H1 (cell line): ENCODE data around the gene VGLL1. TPM values are rescaled to one million over a fixed set of nuclear protein-coding genes. Genes with fewer than 3 reads are reported as not detected.

Experiments used
- CTCF ChIA-PET: fragments of 300-600 bp; sonication (Branson Sonifier 250); formaldehyde crosslinking; loops from one replicate; lab custom pipeline; 2021; ENCODE audit not compliant: partially characterized antibody; lab: Charles Lee
- POLR2A ChIA-PET: fragments of 300-600 bp; sonication (Branson Sonifier 250); formaldehyde crosslinking; loops from one replicate; lab custom pipeline; 2021; ENCODE audit warnings: inconsistent platforms; ENCODE audit not compliant: partially characterized antibody; lab: Charles Lee
- DNase-seq, 2 experiments: peaks; one replicate each; pipeline versions ENCODE4 v3.0.0 to v3.0.0-alpha.2; 2010 to 2022; ENCODE audit warnings: low spot score in 2 of 2, low read depth in 1 of 2, mixed read lengths in 1 of 2
- FAIRE-seq: peaks from 2 replicates; lab custom pipeline; 2011; peaks lifted over from hg19 to GRCh38; lab: Jason Lieb, UNC
- H2AFZ ChIP-seq: 2 replicates; pipeline ENCODE4 v1.8.1; 2012; ENCODE audit warnings: low read length, inconsistent platforms
- H2AK5ac ChIP-seq: 2 replicates; pipeline ENCODE4 v1.6.1; 2013; ENCODE audit warnings: low read depth, low read length
- H2BK120ac ChIP-seq: replicated peaks from 2 replicates; pipeline ENCODE3; 2013; ENCODE audit warnings: low read depth, low read length, inconsistent platforms
- H2BK12ac ChIP-seq: 2 replicates; pipeline ENCODE4 v1.6.1; 2013; ENCODE audit warnings: low read depth, low read length
- H2BK15ac ChIP-seq: 2 replicates; pipeline ENCODE4 v1.6.1; 2013; ENCODE audit warnings: low read length
- H2BK20ac ChIP-seq: 2 replicates; pipeline ENCODE4 v1.6.1; 2013; ENCODE audit warnings: low read length
- H2BK5ac ChIP-seq: 2 replicates; pipeline ENCODE4 v1.6.1; 2013; ENCODE audit warnings: low read depth, low read length
- H3K14ac ChIP-seq: 2 replicates; pipeline ENCODE4 v1.6.1; 2013; ENCODE audit warnings: inconsistent platforms; ENCODE audit not compliant: insufficient read length
- H3K18ac ChIP-seq: 2 replicates; pipeline ENCODE4 v1.6.1; 2013; ENCODE audit warnings: low read length; ENCODE audit errors: extremely low read depth
- H3K23ac ChIP-seq: 2 replicates; pipeline ENCODE4 v1.6.1; 2013; ENCODE audit warnings: inconsistent platforms; ENCODE audit not compliant: insufficient read length
- H3K23me2 ChIP-seq: 2 replicates; pipeline ENCODE4 v1.6.1; 2013; ENCODE audit warnings: low read depth, low read length
- H3K27ac ChIP-seq: 2 replicates; pipeline ENCODE4 v1.6.1; 2011; ENCODE audit warnings: low read depth, low read length, inconsistent platforms
- H3K27me3 ChIP-seq, 4 experiments: replicated peaks in 1 of 4; 1 replicate in 1 of 4; 2 replicates in 3 of 4; pipeline versions ENCODE4 v1.6.1 to v1.8.1; 2011 to 2013; ENCODE audit warnings: low read length in 3 of 4, mild to moderate bottlenecking in 3 of 4, inconsistent platforms in 2 of 4, mixed read lengths in 2 of 4, moderate library complexity in 1 of 4; ENCODE audit not compliant: control insufficient read depth in 3 of 4, insufficient read depth in 3 of 4; ENCODE audit errors: extremely low read depth in 1 of 4
- H3K36me3 ChIP-seq, 4 experiments: 2 replicates each; pipeline versions ENCODE4 v1.6.1 to v1.8.1; 2011 to 2013; ENCODE audit warnings: mild to moderate bottlenecking in 4 of 4, low read length in 3 of 4, moderate library complexity in 2 of 4, control low read depth in 1 of 4, inconsistent platforms in 1 of 4; ENCODE audit not compliant: insufficient read depth in 4 of 4, control insufficient read depth in 2 of 4
- H3K4ac ChIP-seq: replicated peaks from 2 replicates; pipeline ENCODE3; 2013; ENCODE audit warnings: low read length, low read depth, mixed read lengths, inconsistent platforms; ENCODE audit not compliant: insufficient read length
- H3K4me1 ChIP-seq, 4 experiments: replicated peaks in 1 of 4; 1 replicate in 1 of 4; 2 replicates in 3 of 4; pipeline versions ENCODE4 v1.6.1 to v1.8.1; 2011 to 2013; ENCODE audit warnings: low read length in 3 of 4, inconsistent platforms in 2 of 4, mixed read lengths in 1 of 4; ENCODE audit not compliant: insufficient read depth in 4 of 4, control insufficient read depth in 3 of 4
- H3K4me2 ChIP-seq, 2 experiments: 2 replicates each; pipeline versions ENCODE4 v1.6.1 to v1.8.1; 2011 to 2013; ENCODE audit warnings: low read depth in 2 of 2, low read length in 2 of 2, control low read depth in 1 of 2, inconsistent platforms in 1 of 2, mild to moderate bottlenecking in 1 of 2; ENCODE audit not compliant: insufficient read depth in 1 of 2
- H3K4me3 ChIP-seq, 4 experiments: fragments of 200-600, 300-600 bp in 1 of 4; sonication (generic), shearing (Covaris generic), sonication (Bioruptor Twin) in 1 of 4; 2 replicates each; pipeline versions ENCODE4 v1.5.1 to v1.8.1; 2011 to 2016; ENCODE audit warnings: low read length in 4 of 4, low read depth in 3 of 4, control low read depth in 2 of 4, inconsistent platforms in 2 of 4, mild to moderate bottlenecking in 2 of 4, mixed read lengths in 1 of 4, moderate library complexity in 1 of 4; ENCODE audit not compliant: insufficient read depth in 2 of 4; ENCODE audit errors: extremely low read depth in 1 of 4
- H3K56ac ChIP-seq: replicated peaks from 2 replicates; pipeline ENCODE3; 2013; ENCODE audit warnings: low read depth, mild to moderate bottlenecking, mixed read lengths, low read length, inconsistent platforms; ENCODE audit not compliant: insufficient read length
- H3K79me1 ChIP-seq: 2 replicates; pipeline ENCODE4 v1.6.1; 2013; ENCODE audit warnings: low read depth, low read length, control low read depth
- H3K79me2 ChIP-seq, 2 experiments: 2 replicates each; pipeline versions ENCODE4 v1.6.1 to v1.8.1; 2012 to 2013; ENCODE audit warnings: low read length in 2 of 2, mild to moderate bottlenecking in 2 of 2, inconsistent platforms in 1 of 2; ENCODE audit not compliant: insufficient read depth in 2 of 2, control insufficient read depth in 1 of 2
- H3K9ac ChIP-seq, 4 experiments: replicated peaks in 1 of 4; 1 replicate in 1 of 4; 2 replicates in 3 of 4; pipeline versions ENCODE4 v1.6.1 to v1.8.1; 2011 to 2013; ENCODE audit warnings: low read depth in 3 of 4, low read length in 3 of 4, control low read depth in 2 of 4, mild to moderate bottlenecking in 2 of 4, moderate library complexity in 2 of 4, inconsistent platforms in 1 of 4; ENCODE audit errors: extremely low read depth in 1 of 4
- H3K9me3 ChIP-seq, 2 experiments: 2 replicates each; pipeline versions ENCODE4 v1.6.1 to v1.8.1; 2012 to 2013; ENCODE audit warnings: mild to moderate bottlenecking in 2 of 2, moderate library complexity in 2 of 2, control low read depth in 1 of 2, inconsistent platforms in 1 of 2, low read depth in 1 of 2, low read length in 1 of 2, mixed read lengths in 1 of 2; ENCODE audit not compliant: insufficient read depth in 2 of 2
- H4K20me1 ChIP-seq, 2 experiments: replicated peaks in 1 of 2; 2 replicates each; pipeline versions ENCODE3 to v1.8.1; 2011 to 2013; ENCODE audit warnings: inconsistent platforms in 2 of 2, low read length in 2 of 2, mild to moderate bottlenecking in 1 of 2; ENCODE audit not compliant: insufficient read depth in 2 of 2, control insufficient read depth in 1 of 2
- H4K5ac ChIP-seq: 2 replicates; pipeline ENCODE4 v1.6.1; 2013; ENCODE audit warnings: low read length, low read depth, mixed read lengths, inconsistent platforms; ENCODE audit not compliant: insufficient read length
- H4K8ac ChIP-seq: 2 replicates; pipeline ENCODE4 v1.8.0; 2013; ENCODE audit warnings: mild to moderate bottlenecking, moderate library complexity, low read length, inconsistent platforms; ENCODE audit not compliant: insufficient read depth; ENCODE audit errors: extremely low read depth
- H4K91ac ChIP-seq: replicated peaks from 2 replicates; pipeline ENCODE3; 2013; ENCODE audit warnings: low read length, mixed read lengths, inconsistent platforms; ENCODE audit not compliant: insufficient read length
- KDM1A ChIP-seq: fragments of 200-600, 300-600 bp; sonication (generic); IDR thresholded peaks from 2 replicates; pipeline ENCODE4 v1.7.1; 2016; ENCODE audit warnings: mild to moderate bottlenecking, low read length, borderline replicate concordance
- MAFK ChIP-seq: IDR thresholded peaks from 2 replicates; pipeline ENCODE4 v1.6.1; 2012; ENCODE audit warnings: low read depth, mild to moderate bottlenecking, improper control_type of control experiment, low read length
- MAX ChIP-seq: IDR thresholded peaks from 2 replicates; pipeline ENCODE4 v1.6.1; 2012; ENCODE audit warnings: inconsistent platforms
- NRF1 ChIP-seq: IDR thresholded peaks from 2 replicates; pipeline ENCODE4 v1.6.1; 2011; ENCODE audit warnings: mild to moderate bottlenecking, low read depth, low read length, improper control_type of control experiment
- RAD21 ChIP-seq, 2 experiments: IDR thresholded peaks in 1 of 2; conservative IDR thresholded peaks in 1 of 2; 2 replicates each; pipeline ENCODE4 v1.6.1; 2011; ENCODE audit warnings: low read depth in 2 of 2, low read length in 2 of 2, improper control_type of control experiment in 1 of 2, inconsistent platforms in 1 of 2, mild to moderate bottlenecking in 1 of 2, moderate library complexity in 1 of 2
- SUZ12 ChIP-seq: fragments of 200-600 bp; sonication (generic); IDR thresholded peaks from 2 replicates; pipeline ENCODE4 v1.6.1; 2012; ENCODE audit warnings: mild to moderate bottlenecking, inconsistent platforms, low read length, moderate library complexity, mixed read lengths
- YY1 ChIP-seq: IDR thresholded peaks from 2 replicates; pipeline ENCODE4 v1.6.1; 2011; ENCODE audit warnings: low read depth, mild to moderate bottlenecking, low read length
- polyA plus RNA-seq, 7 experiments: library from polyadenylated mRNA; depleted of rRNA in 3 of 7; stranded (reverse) in 5 of 7; unstranded in 2 of 7; fragments of >200 nt in 5 of 7; fragments of 200-250 nt in 2 of 7; gene quantifications; 1 replicate in 5 of 7; 2 replicates in 1 of 7; 4 replicates in 1 of 7; pipeline versions ENCODE4 v1.2.1 to v1.2.3, GENCODE V29; 2011 to 2013; ENCODE audit warnings: missing spikeins in 2 of 7, mixed read lengths in 2 of 7
- total RNA-seq: library from RNA; stranded (reverse); fragmentation: NEBNext Ultra II Directional; extraction: Animal tissue kit (Norgen Biotek cat#: 25700); gene quantifications from 2 replicates; pipeline ENCODE4 v1.2.1, GENCODE V29; 2021
- TF ChIP-seq, protein P1 (sequence below): IDR thresholded peaks from 2 replicates; pipeline ENCODE4 v1.6.1; 2012; ENCODE audit warnings: inconsistent platforms

Gene VGLL1
- total and polyA plus RNA-seq, 2 of the 8 experiments (the other 6 are each of a cell fraction or from before 2014, with no cell fraction given), result not detected

DNA sequence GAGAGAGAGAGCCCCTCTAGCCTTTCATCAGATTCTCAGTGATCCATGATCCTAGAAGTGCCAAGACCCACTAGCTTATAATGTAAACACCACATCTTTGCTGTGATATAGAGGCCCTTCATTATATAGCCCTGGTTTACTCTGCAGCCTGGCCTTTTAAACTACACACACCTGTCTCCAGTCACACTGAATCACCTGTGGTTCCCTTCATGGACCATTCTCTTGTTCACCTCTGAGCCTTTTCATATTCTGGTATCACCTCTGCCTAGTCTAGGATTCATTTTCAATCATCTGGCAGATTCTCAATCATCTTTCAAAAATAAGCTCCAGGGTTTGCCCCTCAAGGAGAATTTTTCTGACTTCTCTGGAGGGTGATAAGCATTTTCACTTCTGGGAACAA, 65.9 kb downstream of the VGLL1 start:
- Histone ChIP-seq H3K23me2 (no peaks in the 10 kb centered on the region), H4K91ac (no peak overlapping the region), H2BK20ac (no peak overlapping the region), H3K79me2 (no peaks in the 10 kb centered on the region), H3K27ac (no peak overlapping the region), H3K4me3 (no peak overlapping the region), H4K8ac (no peak overlapping the region), H2BK12ac (no peak overlapping the region), H4K20me1 (no peaks in the 10 kb centered on the region), H3K56ac (no peak overlapping the region), H2AFZ (no peak overlapping the region), H3K36me3 (no peaks in the 10 kb centered on the region), H3K4me2 (no peak overlapping the region), H3K79me1 (no peaks in the 10 kb centered on the region), H4K5ac (no peak overlapping the region), H2BK120ac (no peak overlapping the region), H3K9me3 (no peaks in the 10 kb centered on the region), H3K23ac (no peak overlapping the region), H3K14ac (no peak overlapping the region), H2BK15ac (no peak overlapping the region), H3K4ac (no peak overlapping the region), H3K27me3 (no peaks in the 10 kb centered on the region), H2BK5ac (no peak overlapping the region), H3K18ac (no peak overlapping the region), H3K9ac (no peak overlapping the region), H3K4me1 (no peaks in the 10 kb centered on the region), H2AK5ac (no peak overlapping the region)
- POLR2A ChIA-PET, result interaction anchor here (1.0 kb wide), 1 partner anchor 18 kb away, joined by 3 read pairs; no protein-coding TSS in a partner anchor
- FAIRE-seq (no peak), DNase-seq (no peak)
- CTCF ChIA-PET, result interaction anchor here (1.1 kb wide), 1 partner anchor 22 kb away, joined by 3 read pairs; no protein-coding TSS in a partner anchor
- TF ChIP-seq, protein P1, sequence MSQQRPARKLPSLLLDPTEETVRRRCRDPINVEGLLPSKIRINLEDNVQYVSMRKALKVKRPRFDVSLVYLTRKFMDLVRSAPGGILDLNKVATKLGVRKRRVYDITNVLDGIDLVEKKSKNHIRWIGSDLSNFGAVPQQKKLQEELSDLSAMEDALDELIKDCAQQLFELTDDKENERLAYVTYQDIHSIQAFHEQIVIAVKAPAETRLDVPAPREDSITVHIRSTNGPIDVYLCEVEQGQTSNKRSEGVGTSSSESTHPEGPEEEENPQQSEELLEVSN, result no peak
- TF ChIP-seq YY1, result no peak
- no peak for TF ChIP-seq NRF1
- TF ChIP-seq RAD21 (IDR thresholded peaks at IDR 0.05 in 1 of 2, conservative IDR thresholded peaks at IDR 0.05 in 1 of 2; ENCODE audit: low read depth in 2 of 2, low read length in 2 of 2), result no peak
- TF ChIP-seq MAFK, result no peak
- TF ChIP-seq MAX, result no peak
- no peak for TF ChIP-seq SUZ12
- no peak for TF ChIP-seq KDM1A
